ENCODE measurements around the gene RHOT1.

RHOT1 gene

GRCh38 chr17:32274643-32275042, 132.3 kb downstream of the RHOT1 start:
- DNase-seq: no peak

All from kidney glomerular epithelial cell (primary cell).